GM18519 (cell line): ENCODE results near the gene CENPA.

Source experiments
- ATAC-seq: cut with Tn5 transposase; IDR thresholded peaks from one replicate; pipeline ENCODE4 v1.9.1; 2021; ENCODE audit warnings: mild to moderate bottlenecking, moderate library complexity; ENCODE audit not compliant: unreplicated experiment, low FRiP score

Gene CENPA

DNA sequence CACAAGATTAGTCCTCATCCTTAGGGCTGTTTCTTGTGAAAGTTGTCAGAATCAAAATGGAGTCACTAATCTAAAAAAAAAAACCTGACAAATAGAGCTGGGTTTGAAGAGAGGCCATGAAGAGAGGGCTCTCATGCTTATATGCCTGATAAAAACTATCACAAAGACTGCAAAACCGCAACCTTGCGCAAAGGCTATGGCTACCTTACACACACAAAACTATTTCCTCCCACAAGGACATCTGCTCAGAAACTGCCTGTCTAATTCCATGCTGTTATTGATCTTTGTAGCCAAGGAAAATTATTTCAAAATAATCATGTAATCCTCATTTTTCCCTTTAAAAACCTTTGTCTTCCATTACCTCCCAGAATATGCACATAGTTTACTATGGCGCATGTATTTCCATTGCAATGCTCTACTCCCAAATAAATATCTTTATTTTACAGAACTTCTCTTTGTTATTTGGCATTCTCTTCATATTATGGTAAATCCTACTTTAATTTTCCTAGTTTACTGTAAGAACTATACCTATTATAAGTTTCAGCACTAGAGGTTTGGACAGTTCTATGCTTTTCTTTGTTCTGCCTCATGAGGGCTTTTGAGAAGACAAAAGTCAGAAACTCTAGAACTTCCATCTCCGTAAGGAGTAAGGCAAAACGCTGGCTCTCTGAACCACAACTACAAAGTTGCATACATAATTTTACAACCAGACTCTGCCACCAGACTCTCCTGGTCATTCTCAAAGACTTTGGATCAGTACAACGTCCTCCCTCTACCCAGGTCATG is 52.5 kb downstream of the CENPA start:
- no peak for ATAC-seq

DNA sequence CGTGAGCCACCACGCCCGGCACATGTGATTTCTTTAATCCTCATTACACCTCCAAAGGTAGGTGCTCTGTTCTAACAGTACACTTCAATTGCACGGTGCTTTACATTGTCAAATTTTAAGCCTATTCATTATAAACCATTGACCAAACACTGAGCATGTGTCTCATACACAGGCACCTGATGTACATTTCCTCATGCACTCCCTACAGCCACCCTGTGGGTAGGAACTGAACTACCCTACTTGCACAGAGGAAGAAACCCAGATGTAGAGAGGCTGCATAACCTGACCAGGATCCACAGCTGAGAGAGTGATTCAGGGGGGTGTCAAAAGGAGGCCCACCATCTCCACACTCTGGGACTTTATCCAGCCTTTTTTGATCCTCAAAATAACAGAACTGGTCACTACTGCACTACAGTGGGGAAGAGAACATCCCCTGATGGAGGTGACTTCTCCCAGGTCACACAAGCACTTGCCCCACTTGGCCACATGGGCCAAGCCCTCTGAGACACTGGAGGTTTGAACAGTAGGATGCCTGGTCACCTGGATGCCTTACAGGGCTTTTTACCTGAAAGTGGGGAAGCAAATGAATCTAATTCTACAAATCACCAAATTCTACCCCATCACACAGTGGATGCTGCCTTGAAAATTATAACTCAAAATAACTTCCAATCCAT is 55.2 kb downstream of the CENPA start:
- ATAC-seq: no peak

DNA sequence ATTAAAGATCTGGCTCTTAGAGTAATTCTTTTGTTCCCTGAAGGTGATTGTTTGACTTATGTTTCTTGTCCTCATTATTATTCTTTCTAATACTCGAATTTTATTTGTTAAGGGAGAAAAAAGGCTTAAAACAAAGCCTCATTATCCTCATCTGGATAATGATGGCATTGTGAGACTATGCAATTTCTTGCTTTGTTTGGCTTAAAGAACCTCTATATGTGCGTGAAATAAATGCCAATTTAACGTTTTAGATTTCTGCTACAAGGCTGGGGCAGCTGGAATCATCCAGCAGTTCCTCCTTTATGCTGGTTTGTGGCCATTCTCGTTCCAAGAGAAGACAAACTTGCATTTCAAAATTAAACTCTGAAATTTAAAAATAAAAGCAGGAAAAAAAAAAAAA is 57.2 kb downstream of the CENPA start:
- ATAC-seq: no peak
